ENCODE results near the gene KIFC3. TPM values are rescaled to one million over a fixed set of nuclear protein-coding genes. Genes with fewer than 3 reads are reported as not detected.
"Not testable (repeated sequence)": the region's sequence is repeated elsewhere in the genome, so short reads cannot be mapped to it uniquely, and the experiment has no call there.

The KIFC3 gene
- total and polyA plus RNA-seq, 11 donors = 46.1 to 105 (median 65.6) TPM

DNA sequence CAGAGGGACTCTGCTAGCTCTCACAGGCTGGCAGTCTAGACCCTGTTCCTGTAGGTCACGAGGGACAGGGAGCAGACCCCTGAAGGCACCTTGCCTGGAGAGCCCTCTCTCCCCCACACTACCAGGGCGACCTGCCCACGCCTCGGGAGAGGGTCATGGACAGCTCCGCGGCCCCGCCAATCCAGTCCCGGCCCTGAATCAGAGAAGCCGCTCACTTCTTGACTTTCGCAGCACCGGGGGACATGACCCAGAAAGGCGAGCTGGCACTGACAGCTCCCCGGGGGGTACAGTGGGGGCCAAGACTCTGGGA is 5.1 kb downstream of the KIFC3 start:
- no peak for ATAC-seq
- intact Hi-C loops (cut with DNase I) = loop anchor here in 5 of 10 donors (2.0 to 5.0 kb wide), 4 partner anchors 35 to 66 kb away; no protein-coding TSS in a partner anchor
- peak overlapping the region in 11 of 12 donors; percentile 40 to 98 (median 60) for H3K27ac ChIP-seq
- no peaks in the 10 kb centered on the region for H3K9me3 ChIP-seq
- peaks cover 0 to 55% (median 38%) of the 10 kb centered on the region in 9 donors for H3K36me3 ChIP-seq
- 78 to 86% (median 82%) methylated on average over 12 to 13 of the region's 13 CpGs for WGBS, 4 donors
- DNase-seq = peak in 1 of 5 donors; percentile 65
- TF ChIP-seq, protein P1, sequence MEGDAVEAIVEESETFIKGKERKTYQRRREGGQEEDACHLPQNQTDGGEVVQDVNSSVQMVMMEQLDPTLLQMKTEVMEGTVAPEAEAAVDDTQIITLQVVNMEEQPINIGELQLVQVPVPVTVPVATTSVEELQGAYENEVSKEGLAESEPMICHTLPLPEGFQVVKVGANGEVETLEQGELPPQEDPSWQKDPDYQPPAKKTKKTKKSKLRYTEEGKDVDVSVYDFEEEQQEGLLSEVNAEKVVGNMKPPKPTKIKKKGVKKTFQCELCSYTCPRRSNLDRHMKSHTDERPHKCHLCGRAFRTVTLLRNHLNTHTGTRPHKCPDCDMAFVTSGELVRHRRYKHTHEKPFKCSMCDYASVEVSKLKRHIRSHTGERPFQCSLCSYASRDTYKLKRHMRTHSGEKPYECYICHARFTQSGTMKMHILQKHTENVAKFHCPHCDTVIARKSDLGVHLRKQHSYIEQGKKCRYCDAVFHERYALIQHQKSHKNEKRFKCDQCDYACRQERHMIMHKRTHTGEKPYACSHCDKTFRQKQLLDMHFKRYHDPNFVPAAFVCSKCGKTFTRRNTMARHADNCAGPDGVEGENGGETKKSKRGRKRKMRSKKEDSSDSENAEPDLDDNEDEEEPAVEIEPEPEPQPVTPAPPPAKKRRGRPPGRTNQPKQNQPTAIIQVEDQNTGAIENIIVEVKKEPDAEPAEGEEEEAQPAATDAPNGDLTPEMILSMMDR (IDR thresholded peaks at IDR 0.05) = no peak
- TF ChIP-seq POLR2A (IDR thresholded peaks at IDR 0.05) = no peak
- H3K27me3 ChIP-seq = no peaks in the 10 kb centered on the region
- peaks cover 0 to 68% (median 47%) of the 10 kb centered on the region in 12 donors for H3K4me1 ChIP-seq
- peak overlapping the region in 5 of 12 donors; percentile 18 to 34 (median 26) for H3K4me3 ChIP-seq

DNA sequence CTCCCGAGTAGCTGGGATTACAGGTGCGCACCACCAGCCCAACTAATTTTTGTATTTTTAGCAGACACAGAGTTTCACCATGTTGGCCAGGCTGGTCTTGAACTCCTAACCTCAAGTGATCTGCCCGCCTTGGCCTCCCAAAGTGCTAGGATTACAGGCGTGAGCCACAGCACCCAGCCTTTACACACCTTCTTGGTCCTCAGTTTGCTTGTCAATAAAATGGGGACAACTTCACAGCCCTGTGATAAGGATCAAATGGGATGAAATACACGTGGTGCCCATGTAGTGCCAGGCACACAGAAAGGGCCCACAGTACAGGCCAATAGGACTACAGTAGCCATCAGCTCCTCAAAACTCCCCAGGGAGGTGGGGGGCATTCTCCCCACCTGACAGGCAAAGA is 6.3 kb downstream of the KIFC3 start:
- not testable (repeated sequence) for H3K27me3 ChIP-seq, H3K4me3 ChIP-seq, DNase-seq, H3K9me3 ChIP-seq, ATAC-seq
- 84 to 95% (median 89%) methylated on average over 5 of the region's 5 CpGs for WGBS, 4 donors
- Histone ChIP-seq H3K36me3 (peaks cover 0 to 63% (median 42%) of the 10 kb centered on the region in 9 donors), H3K27ac (peak overlapping the region in 4 of 12 donors; percentile 8 to 78 (median 52)), H3K4me1 (peaks cover 0 to 71% (median 51%) of the 10 kb centered on the region in 12 donors)
- intact Hi-C loops (cut with DNase I) = loop anchor here in 5 of 10 donors (2.0 to 5.0 kb wide), 4 partner anchors 34 to 67 kb away; no protein-coding TSS in a partner anchor

DNA sequence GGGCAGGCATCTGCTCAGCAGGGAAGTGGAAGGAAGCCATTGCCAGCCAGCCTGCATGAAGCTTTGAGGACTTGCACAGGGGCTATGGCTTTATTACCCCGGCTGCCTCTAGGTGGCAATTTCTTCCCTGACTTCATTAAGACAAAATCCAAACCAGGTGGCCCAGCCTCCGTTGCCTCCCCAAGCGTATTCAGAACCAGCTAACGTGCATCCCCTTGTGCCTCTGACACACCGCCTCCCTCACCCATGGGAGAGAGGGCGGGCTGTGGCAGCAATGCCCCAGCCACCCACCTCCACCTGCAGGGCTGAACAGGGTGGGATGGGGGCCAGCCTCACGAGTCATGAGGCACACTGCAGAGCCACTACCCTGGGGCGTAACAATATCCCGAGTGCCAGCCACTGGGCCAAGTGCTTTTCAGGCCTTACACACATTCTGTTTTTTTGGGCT is 6.8 kb downstream of the KIFC3 start:
- WGBS, 4 donors = 53 to 58% (median 57%) methylated on average over 7 to 9 of the region's 9 CpGs
- Histone ChIP-seq H3K9me3 (no peaks in the 10 kb centered on the region), H3K4me1 (peaks cover 0 to 71% (median 51%) of the 10 kb centered on the region in 12 donors), H3K27me3 (no peaks in the 10 kb centered on the region), H3K27ac (peak overlapping the region in 4 of 12 donors; percentile 8 to 78 (median 52)), H3K36me3 (peaks cover 0 to 68% (median 48%) of the 10 kb centered on the region in 9 donors), H3K4me3 (no peak overlapping the region)
- DNase-seq (peak in 1 of 5 donors; percentile 41), ATAC-seq (peak in 2 of 4 donors; percentile 2 to 17)
- no peak for TF ChIP-seq POLR2A (IDR thresholded peaks at IDR 0.05)
- TF ChIP-seq, protein P1 (IDR thresholded peaks at IDR 0.05) = peak in 11 of 12 donors; percentile 15 to 51 (median 36)
- intact Hi-C loops (cut with DNase I) = loop anchor here in 4 of 10 donors (5.0 kb wide), 3 partner anchors 33 to 67 kb away; no protein-coding TSS in a partner anchor

DNA sequence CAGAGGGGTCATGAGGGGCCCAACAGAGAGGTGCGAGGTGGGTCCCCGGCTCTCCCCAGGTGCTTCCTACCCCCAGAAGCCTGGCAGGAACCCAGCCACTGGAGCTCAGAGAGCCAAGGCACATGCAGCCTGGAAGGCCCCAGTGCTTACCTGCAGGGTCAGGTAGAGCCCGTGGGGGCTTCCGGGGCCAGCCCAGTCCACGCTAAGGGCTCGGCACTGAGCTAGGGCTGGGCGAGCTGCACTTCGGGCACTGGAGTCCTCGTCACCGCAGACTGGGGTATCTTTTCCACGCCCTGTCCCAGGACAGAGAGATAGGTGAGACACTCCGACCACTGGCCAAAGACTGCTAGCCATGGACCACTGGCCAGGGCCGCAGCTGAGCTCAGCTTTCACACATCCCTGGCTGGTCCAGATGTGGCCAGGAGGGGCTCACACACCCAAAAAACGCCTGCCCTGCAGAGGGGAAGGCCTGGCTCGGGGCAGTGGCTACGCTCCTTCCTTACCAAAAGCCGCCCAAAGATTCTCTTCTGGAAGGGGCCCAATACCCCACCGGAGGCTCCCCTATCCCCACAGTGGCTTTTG is 7.4 kb downstream of the KIFC3 start:
- Histone ChIP-seq H3K4me3 (no peak overlapping the region), H3K27me3 (no peaks in the 10 kb centered on the region), H3K4me1 (peaks cover 0 to 71% (median 48%) of the 10 kb centered on the region in 12 donors), H3K27ac (peak overlapping the region in 2 of 12 donors; percentile 51 to 52), H3K36me3 (peaks cover 0 to 73% (median 53%) of the 10 kb centered on the region in 9 donors), H3K9me3 (no peaks in the 10 kb centered on the region)
- ATAC-seq (no peak), DNase-seq (peak in 1 of 5 donors; percentile 44)
- intact Hi-C loops (cut with DNase I) = loop anchor here in 5 of 10 donors (5.0 kb wide), 3 partner anchors 33 to 67 kb away; no protein-coding TSS in a partner anchor
- TF ChIP-seq, protein P1 (IDR thresholded peaks at IDR 0.05) = no peak
- no peak for TF ChIP-seq POLR2A (IDR thresholded peaks at IDR 0.05)
- WGBS, 4 donors = 89 to 94% (median 93%) methylated on average over 15 to 18 of the region's 18 CpGs

Data from heart left ventricle (tissue), 16 donors.